Heart left ventricle (tissue), 13 donors: Measurements from ENCODE around the gene TCAF1.

ENCODE experiments used
- CTCF ChIP-seq, 12 donors: fragments of 200-600 bp; sonication (generic) in 4 of 12; IDR thresholded peaks; one replicate each; pipeline versions ENCODE4 v1.5.0 to v1.8.0; 2018 to 2022; ENCODE audit warnings: antibody characterized with exemption in 12 of 12, mild to moderate bottlenecking in 5 of 12
- POLR2A ChIP-seq, 2 donors: fragments of 450-650 bp; IDR thresholded peaks; one replicate each; pipeline ENCODE4 v1.6.1; 2017; ENCODE audit warnings: antibody characterized with exemption in 2 of 2, mild to moderate bottlenecking in 2 of 2, moderate library complexity in 2 of 2
- donor health status: ischemic (EF 13 %, LVEDD 7.1; RV severe dilation, severe dysfunction).
- donor health status: DM: no; HTN: yes; CAD: no.
- donor health status: DM: no; HTN: no; CAD: no.
- donor health status: ischemic (EF 25% LVEDD 6.9; RV normal size, moderate dysfunction).
- donor health status: ischemic (EF 25% LVEDD 5.7; RV mildly dilated, moderate dysfunction).
- donor health status: ischemic (EF 35%, LVEDD 5.7; RV mildly dilated, moderate dysfunction).
- donor health status: nonischemic (EF 11% LVEDD 7.7; RV severe dilation, severe dysfunction).
- donor health status: DM: yes; HTN: yes; CAD: no.
- donor health status: PGD.
- donor health status: ischemic (EF 29% LVEDD 5.4; RV normal size, mild dysfunction).
- donor health status: nonischemic (EF 23%, LVEDD 6.1; RV moderate dilation, normal function).

DNA sequence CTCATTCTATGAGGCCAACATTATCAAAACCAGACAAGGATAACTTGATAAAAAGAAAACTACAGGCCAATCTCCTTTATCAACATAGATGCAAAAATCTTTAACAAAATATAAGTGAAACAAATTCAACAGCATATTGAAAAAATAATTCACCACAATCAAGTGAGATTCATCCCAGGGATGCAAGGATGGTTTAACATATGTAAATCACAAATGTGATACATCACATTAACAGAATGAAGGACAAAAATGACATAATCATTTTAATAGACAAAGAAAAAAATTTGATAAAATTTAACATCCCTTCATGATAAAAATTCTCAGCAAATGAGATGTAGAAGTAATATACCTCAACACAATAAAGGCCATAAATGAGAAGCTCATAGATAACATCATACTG is 53.8 kb downstream of the TCAF1 start:
- TF ChIP-seq CTCF (IDR thresholded peaks at IDR 0.05): no peak
- TF ChIP-seq POLR2A (IDR thresholded peaks at IDR 0.05): no peak
